GM19395 (cell line): ENCODE measurements around the gene ZNF79.

ENCODE experiments used
- ATAC-seq: cut with Tn5 transposase; IDR thresholded peaks from one replicate; pipeline ENCODE4 v1.9.1; 2021; ENCODE audit warnings: mild to moderate bottlenecking, moderate library complexity; ENCODE audit not compliant: unreplicated experiment

ZNF79 gene

DNA sequence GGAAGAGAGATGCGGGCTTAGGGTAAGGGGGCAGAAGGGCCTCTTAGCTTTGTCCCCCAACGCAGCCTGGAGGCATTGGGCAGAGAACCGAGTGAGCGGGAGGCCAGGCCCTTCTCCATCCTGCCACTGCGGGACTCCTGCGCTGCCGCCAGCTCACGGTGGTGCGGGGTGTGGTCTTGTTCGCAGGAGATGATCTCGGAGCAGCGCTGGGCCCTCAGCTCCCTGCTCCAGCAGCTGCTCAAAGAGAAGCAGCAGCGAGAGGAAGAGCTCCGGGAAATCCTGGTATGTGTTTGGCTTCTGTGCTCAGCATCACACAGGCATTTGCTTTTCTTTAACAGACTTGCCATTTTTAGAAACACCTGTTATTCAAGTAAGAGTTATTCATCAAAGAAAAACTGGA lies 68.4 kb downstream of the ZNF79 start:
- no peak for ATAC-seq

- ATAC-seq, result no peak
Observed at GRCh38 chr9:127493592-127494303, 69.6 kb downstream of the ZNF79 start.

- no peak for ATAC-seq
Observed at GRCh38 chr9:127494304-127494702, 70.1 kb downstream of the ZNF79 start.
